ENCODE measurements around the gene SDK2. TPM values are rescaled to one million over a fixed set of nuclear protein-coding genes. Genes with fewer than 3 reads are reported as not detected.

The SDK2 gene
- total RNA-seq, 1 donor from 2014 or later: 11.2 TPM

GRCh38 chr17:73532421-73532901 lies 111.8 kb downstream of the SDK2 start:
- Mint-ChIP-seq H3K9me3 (ENCODE audit: unreplicated experiment) (peaks cover 7% of the 10 kb centered on the region), H3K36me3 (ENCODE audit: low read depth, unreplicated experiment) (no peaks in the 10 kb centered on the region), H3K27me3 (ENCODE audit: low read depth, unreplicated experiment) (peaks cover 25% of the 10 kb centered on the region), H3K27ac (ENCODE audit: unreplicated experiment) (no peak overlapping the region), H3K4me1 (ENCODE audit: low read depth, unreplicated experiment) (peaks cover 12% of the 10 kb centered on the region), H3K4me3 (ENCODE audit: unreplicated experiment) (no peak overlapping the region)
- Histone ChIP-seq H3K9me3 (ENCODE audit: insufficient read depth, low read depth, low read length) (no peaks in the 10 kb centered on the region), H3K79me2 (ENCODE audit: insufficient read depth, low read length) (no peaks in the 10 kb centered on the region), H3K27me3 (ENCODE audit: insufficient read depth, low read length) (no peaks in the 10 kb centered on the region), H3K27ac (ENCODE audit: low read depth, low read length) (no peak overlapping the region), H3K4me2 (ENCODE audit: low read length) (no peak overlapping the region), H3K36me3 (ENCODE audit: insufficient read depth, low read length) (no peaks in the 10 kb centered on the region), H4K20me1 (ENCODE audit: insufficient read depth, low read length) (no peaks in the 10 kb centered on the region), H3K4me3 (ENCODE audit: insufficient read depth, low read depth, low read length) (no peak overlapping the region), H3K4me1 (ENCODE audit: insufficient read depth, low read length) (no peaks in the 10 kb centered on the region), H2AFZ (ENCODE audit: low read depth, low read length) (no peak overlapping the region), H3K9ac (ENCODE audit: low read length) (no peak overlapping the region)
- FAIRE-seq: no peak
- TF ChIP-seq EZH2 (IDR thresholded peaks at IDR 0.05; ENCODE audit: insufficient read depth, low read length) (no peak), CTCF (IDR thresholded peaks at IDR 0.05; ENCODE audit: insufficient read depth, low read depth, low read length) (no peak)
- DNase-seq (ENCODE audit: low read depth): no peak

- Mint-ChIP-seq H3K27me3 (ENCODE audit: low read depth, unreplicated experiment) (peaks cover 32% of the 10 kb centered on the region), H3K36me3 (ENCODE audit: low read depth, unreplicated experiment) (peaks cover 5% of the 10 kb centered on the region), H3K4me3 (ENCODE audit: unreplicated experiment) (no peak overlapping the region), H3K27ac (ENCODE audit: unreplicated experiment) (no peak overlapping the region), H3K4me1 (ENCODE audit: low read depth, unreplicated experiment) (peaks cover 15% of the 10 kb centered on the region), H3K9me3 (ENCODE audit: unreplicated experiment) (peaks cover 7% of the 10 kb centered on the region)
- no peaks in the 10 kb centered on the region for H4K20me1 ChIP-seq (ENCODE audit: insufficient read depth, low read length)
- no peak overlapping the region for H2AFZ ChIP-seq (ENCODE audit: low read depth, low read length)
- H3K27ac ChIP-seq (ENCODE audit: low read depth, low read length): no peak overlapping the region
- H3K4me1 ChIP-seq (ENCODE audit: insufficient read depth, low read length): no peaks in the 10 kb centered on the region
- FAIRE-seq (no peak), DNase-seq (ENCODE audit: low read depth) (no peak)
- no peaks in the 10 kb centered on the region for H3K36me3 ChIP-seq (ENCODE audit: insufficient read depth, low read length)
- no peaks in the 10 kb centered on the region for H3K27me3 ChIP-seq (ENCODE audit: insufficient read depth, low read length)
- no peaks in the 10 kb centered on the region for H3K79me2 ChIP-seq (ENCODE audit: insufficient read depth, low read length)
- TF ChIP-seq CTCF (IDR thresholded peaks at IDR 0.05; ENCODE audit: insufficient read depth, low read depth, low read length) (no peak), EZH2 (IDR thresholded peaks at IDR 0.05; ENCODE audit: insufficient read depth, low read length) (no peak)
- H3K4me2 ChIP-seq (ENCODE audit: low read length): no peak overlapping the region
- no peak overlapping the region for H3K9ac ChIP-seq (ENCODE audit: low read length)
- H3K4me3 ChIP-seq (ENCODE audit: insufficient read depth, low read depth, low read length): no peak overlapping the region
- no peaks in the 10 kb centered on the region for H3K9me3 ChIP-seq (ENCODE audit: insufficient read depth, low read depth, low read length)
Measured at GRCh38 chr17:73531158-73531557, 113.1 kb downstream of the SDK2 start.

- Mint-ChIP-seq H3K27me3 (ENCODE audit: low read depth, unreplicated experiment) (peaks cover 40% of the 10 kb centered on the region), H3K4me3 (ENCODE audit: unreplicated experiment) (no peak overlapping the region), H3K4me1 (ENCODE audit: low read depth, unreplicated experiment) (peaks cover 15% of the 10 kb centered on the region), H3K9me3 (ENCODE audit: unreplicated experiment) (peaks cover 2% of the 10 kb centered on the region), H3K36me3 (ENCODE audit: low read depth, unreplicated experiment) (peaks cover 5% of the 10 kb centered on the region), H3K27ac (ENCODE audit: unreplicated experiment) (no peak overlapping the region)
- Histone ChIP-seq H4K20me1 (ENCODE audit: insufficient read depth, low read length) (no peaks in the 10 kb centered on the region), H3K79me2 (ENCODE audit: insufficient read depth, low read length) (no peaks in the 10 kb centered on the region), H3K27ac (ENCODE audit: low read depth, low read length) (no peak overlapping the region), H3K9me3 (ENCODE audit: insufficient read depth, low read depth, low read length) (no peaks in the 10 kb centered on the region), H3K4me1 (ENCODE audit: insufficient read depth, low read length) (no peaks in the 10 kb centered on the region), H3K9ac (ENCODE audit: low read length) (no peak overlapping the region), H3K4me2 (ENCODE audit: low read length) (no peak overlapping the region), H3K4me3 (ENCODE audit: insufficient read depth, low read depth, low read length) (no peak overlapping the region), H3K27me3 (ENCODE audit: insufficient read depth, low read length) (no peaks in the 10 kb centered on the region), H3K36me3 (ENCODE audit: insufficient read depth, low read length) (no peaks in the 10 kb centered on the region), H2AFZ (ENCODE audit: low read depth, low read length) (no peak overlapping the region)
- TF ChIP-seq EZH2 (IDR thresholded peaks at IDR 0.05; ENCODE audit: insufficient read depth, low read length) (no peak), CTCF (IDR thresholded peaks at IDR 0.05; ENCODE audit: insufficient read depth, low read depth, low read length) (no peak)
- FAIRE-seq (no peak), DNase-seq (ENCODE audit: low read depth) (no peak)
Measured at GRCh38 chr17:73528679-73529078, 115.6 kb downstream of the SDK2 start.
